NCI-H774 (cell line): ENCODE results near the gene AKR1C1.
A peak's percentile ranks its signal among the peaks of the same experiment; 100 is the strongest.
"Not testable (repeated sequence)": the region's sequence is repeated elsewhere in the genome, so short reads cannot be mapped to it uniquely, and the experiment has no call there.

ENCODE experiments used
- DNase-seq: peaks from one replicate; lab custom pipeline; 2025; lab: John Stamatoyannopoulos, UW

AKR1C1 gene

GRCh38 chr10:5018671-5019277 is 55.6 kb downstream of the AKR1C1 start:
- not testable (repeated sequence) for DNase-seq

- peak; percentile 77 for DNase-seq
These were observed 56.8 kb downstream of the AKR1C1 start for GRCh38 chr10:5019770-5020612.

GRCh38 chr10:5021624-5022290 is 58.5 kb downstream of the AKR1C1 start:
- not testable (repeated sequence) for DNase-seq

GRCh38 chr10:5023177-5023805 is 60.1 kb downstream of the AKR1C1 start:
- no peak for DNase-seq

GRCh38 chr10:5025461-5025881 is 62.3 kb downstream of the AKR1C1 start:
- DNase-seq = peak; percentile 14

- no peak for DNase-seq
These were observed 67.8 kb downstream of the AKR1C1 start for GRCh38 chr10:5030989-5031388.

GRCh38 chr10:5031588-5031987 is 68.4 kb downstream of the AKR1C1 start:
- not testable (repeated sequence) for DNase-seq

- not testable (repeated sequence) for DNase-seq
These were observed 69.2 kb downstream of the AKR1C1 start for GRCh38 chr10:5032444-5032843.
